ENCODE measurements around the gene NINJ2. TPM values are rescaled to one million over a fixed set of nuclear protein-coding genes. Genes with fewer than 3 reads are reported as not detected.

The NINJ2 gene
- polyA plus RNA-seq, 1 of the 3 experiments (the other 2 are of a cell fraction): 0.07 TPM

DNA sequence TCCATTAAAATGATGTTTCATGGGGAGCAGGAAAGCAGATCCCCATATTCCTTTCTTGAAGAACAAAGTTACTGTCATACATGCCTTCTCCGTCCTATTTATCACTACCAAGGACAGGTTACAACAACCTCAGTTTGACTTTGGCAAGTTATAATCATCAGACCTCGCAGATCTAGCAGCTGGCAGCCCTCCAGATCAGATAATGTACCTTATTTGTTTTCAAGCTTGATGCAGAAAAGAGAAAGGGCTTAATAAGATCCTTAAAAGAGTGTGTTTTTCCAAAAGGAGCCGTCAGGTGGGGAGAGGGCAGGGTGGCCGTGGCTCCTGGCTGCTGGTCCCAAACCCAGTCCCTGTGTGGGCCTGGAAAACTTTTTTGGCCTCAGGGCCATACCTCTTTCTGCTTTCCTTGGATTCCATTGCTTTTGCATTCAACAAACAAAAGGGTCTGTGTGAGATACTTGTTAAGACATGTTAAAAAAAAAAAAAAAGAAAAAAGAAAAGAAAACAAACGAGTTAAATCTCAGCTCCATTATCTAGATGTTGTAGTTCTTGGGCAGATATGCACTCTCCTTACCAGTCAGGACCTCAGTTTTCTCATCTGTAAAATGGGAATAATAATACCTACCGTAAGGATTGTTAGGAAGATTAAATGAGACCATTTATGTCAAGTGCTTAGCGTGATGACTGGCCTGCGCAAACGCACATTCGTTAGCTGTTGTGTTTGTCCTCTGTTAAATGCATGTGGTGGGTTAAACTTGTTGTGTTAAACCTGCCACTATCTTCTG lies 138.9 kb downstream of the NINJ2 start:
- Histone ChIP-seq H3F3A (replicated peaks; ENCODE audit: insufficient read depth) (no peaks in the 10 kb centered on the region), H3K4me2 (no peak overlapping the region), H4K20me1 (ENCODE audit: insufficient read depth) (no peaks in the 10 kb centered on the region), H3K9me3 (no peaks in the 10 kb centered on the region), H3K9ac (no peak overlapping the region), H3K4me3 (ENCODE audit: low read depth in 2 of 2, low read length in 1 of 2) (no peak overlapping the region), H3K4me1 (ENCODE audit: control insufficient read depth in 1 of 2, insufficient read depth in 2 of 2, low read depth in 1 of 2, low read length in 1 of 2) (peaks cover 0 to 3% of the 10 kb centered on the region in 2 experiments; a peak in 1 of 4 replicates), H3K27me3 (ENCODE audit: insufficient read depth) (peaks cover 7% of the 10 kb centered on the region; the same call in 1 of the 2 replicates), H2AFZ (ENCODE audit: low read depth) (no peak overlapping the region), H3K27ac (ENCODE audit: low read depth in 2 of 2, low read length in 1 of 2) (no peak overlapping the region), H3K9me2 (no peaks in the 10 kb centered on the region), H3K79me2 (ENCODE audit: insufficient read depth) (no peaks in the 10 kb centered on the region), H3K36me3 (replicated peaks in 1 of 2; ENCODE audit: control insufficient read depth in 1 of 2, insufficient read depth in 2 of 2, low read length in 1 of 2) (no peaks in the 10 kb centered on the region)
- WGBS (ENCODE audit: low lambda C conversion rate): 61% methylated on average over 10 of the region's 10 CpGs
- no peak for TF ChIP-seq FOSL2 (IDR thresholded peaks at IDR 0.05; ENCODE audit: borderline replicate concordance, low read depth)
- TF ChIP-seq YY1 (IDR thresholded peaks at IDR 0.05; ENCODE audit: low read depth): no peak
- no peak for TF ChIP-seq RCOR1 (IDR thresholded peaks at IDR 0.05; ENCODE audit: low read length)
- TF ChIP-seq FOXM1 (IDR thresholded peaks at IDR 0.05; ENCODE audit: low read depth): no peak
- peak; percentile 31; the same call in 1 of the 2 replicates for TF ChIP-seq NFIC (IDR thresholded peaks at IDR 0.05; ENCODE audit: borderline replicate concordance)
- TF ChIP-seq SMC3 (IDR thresholded peaks at IDR 0.05; ENCODE audit: low read depth, low read length): no peak
- no peak for TF ChIP-seq RXRA (IDR thresholded peaks at IDR 0.05; ENCODE audit: borderline replicate concordance, low read depth)
- ChIA-PET CTCF (interaction anchor here (1.1 to 2.4 kb wide), 2 partner anchors 22 to 23 kb away, joined by 3 to 7 read pairs; no protein-coding TSS in a partner anchor), POLR2A (no interaction called here)
- no peak for DNase-seq

DNA sequence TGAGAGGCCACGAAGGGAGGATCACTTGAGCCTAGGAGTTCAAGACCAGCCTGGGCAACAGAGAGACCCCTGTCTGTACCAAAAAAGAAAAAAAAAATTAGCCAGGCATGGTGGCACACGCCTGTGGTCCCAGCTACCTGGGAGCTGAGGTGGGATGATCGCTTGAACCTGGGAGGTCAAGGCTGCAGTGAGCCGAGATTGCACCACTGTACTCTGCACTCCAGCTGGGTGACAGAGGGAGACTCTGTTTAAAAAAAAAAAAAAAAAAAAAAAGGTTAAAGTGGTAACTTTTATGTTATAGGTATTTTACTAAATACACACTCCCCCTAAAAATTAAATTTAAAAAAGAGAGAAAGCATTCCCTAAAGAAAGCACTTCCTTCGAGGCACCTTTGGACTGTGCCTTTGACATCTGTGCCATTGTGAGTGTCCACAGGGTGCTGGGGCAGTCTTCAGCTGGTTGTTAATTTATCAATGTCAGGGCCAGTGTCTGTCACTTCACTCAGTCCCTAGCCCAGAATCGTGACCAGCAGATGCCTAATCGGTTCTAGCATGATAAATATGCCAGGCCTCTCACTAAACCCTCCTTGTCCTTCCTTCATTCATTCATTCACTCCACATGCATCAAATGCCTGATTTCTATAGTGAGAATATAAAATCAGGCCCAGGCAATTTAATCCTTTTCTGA lies 140.4 kb downstream of the NINJ2 start:
- H3K36me3 ChIP-seq (replicated peaks in 1 of 2; ENCODE audit: control insufficient read depth in 1 of 2, insufficient read depth in 2 of 2, low read length in 1 of 2): no peaks in the 10 kb centered on the region
- H3K9me2 ChIP-seq: no peaks in the 10 kb centered on the region
- ChIA-PET POLR2A (interaction anchor here (0.5 to 0.7 kb wide), 2 partner anchors 16 to 20 kb away, joined by 3 to 4 read pairs; no protein-coding TSS in a partner anchor), CTCF (interaction anchor here (1.0 kb wide), 1 partner anchor 81 kb away, joined by 3 read pairs; no protein-coding TSS in a partner anchor)
- H3F3A ChIP-seq (replicated peaks; ENCODE audit: insufficient read depth): no peaks in the 10 kb centered on the region
- no peak for TF ChIP-seq ZBTB33 (IDR thresholded peaks at IDR 0.05; ENCODE audit: borderline replicate concordance, low read depth)
- no peak for TF ChIP-seq EZH2phosphoT487 (IDR thresholded peaks at IDR 0.05; ENCODE audit: borderline replicate concordance, low read depth)
- no peak for TF ChIP-seq SIN3A (IDR thresholded peaks at IDR 0.05; ENCODE audit: borderline replicate concordance, low read depth, low read length)
- TF ChIP-seq FOXJ3 (CRISPR knock-in tag; IDR thresholded peaks at IDR 0.05): no peak
- no peak for TF ChIP-seq MXI1 (IDR thresholded peaks at IDR 0.05; ENCODE audit: low read depth, low read length)
- no peak for TF ChIP-seq TEAD4 (IDR thresholded peaks at IDR 0.05; ENCODE audit: borderline replicate concordance, insufficient read depth)
- TF ChIP-seq NRF1 (IDR thresholded peaks at IDR 0.05; ENCODE audit: low read depth, low read length): no peak
- TF ChIP-seq CHD2 (IDR thresholded peaks at IDR 0.05; ENCODE audit: low read length, partially characterized antibody): no peak
- TF ChIP-seq NFIC (IDR thresholded peaks at IDR 0.05; ENCODE audit: borderline replicate concordance): no peak
- H3K27ac ChIP-seq (ENCODE audit: low read depth in 2 of 2, low read length in 1 of 2): no peak overlapping the region
- H3K4me2 ChIP-seq: no peak overlapping the region
- peak; percentile 30 for DNase-seq
- H3K79me2 ChIP-seq (ENCODE audit: insufficient read depth): no peaks in the 10 kb centered on the region
- peaks cover 0 to 3% of the 10 kb centered on the region in 2 experiments; a peak in 1 of 4 replicates for H3K4me1 ChIP-seq (ENCODE audit: control insufficient read depth in 1 of 2, insufficient read depth in 2 of 2, low read depth in 1 of 2, low read length in 1 of 2)
- no peak overlapping the region for H3K4me3 ChIP-seq (ENCODE audit: low read depth in 2 of 2, low read length in 1 of 2)
- H3K9ac ChIP-seq: no peak overlapping the region
- H3K9me3 ChIP-seq: no peaks in the 10 kb centered on the region
- 50% methylated on average over 7 of the region's 7 CpGs for WGBS (ENCODE audit: low lambda C conversion rate)
- H3K27me3 ChIP-seq (ENCODE audit: insufficient read depth): peaks cover 19% of the 10 kb centered on the region; the same call in 1 of the 2 replicates
- no peaks in the 10 kb centered on the region for H4K20me1 ChIP-seq (ENCODE audit: insufficient read depth)
- no peak overlapping the region for H2AFZ ChIP-seq (ENCODE audit: low read depth)
